HG03565 (cell line): Measurements from ENCODE around the gene ENTR1.

Experiments
- ATAC-seq: cut with Tn5 transposase; IDR thresholded peaks from one replicate; pipeline ENCODE4 v1.9.1; 2021; ENCODE audit warnings: mild to moderate bottlenecking, moderate library complexity; ENCODE audit not compliant: unreplicated experiment

ENTR1 gene

GRCh38 chr9:136363106-136363948, 47.1 kb downstream of the ENTR1 start, which contains the start of gene DNLZ:
TSS of gene DNLZ (minus strand) at chr9:136363744. CDS start at chr9:136363714, 30 bp downstream.
- peak; percentile 56 for ATAC-seq

GRCh38 chr9:136362450-136362784, 48.0 kb downstream of the ENTR1 start:
- ATAC-seq = no peak

- no peak for ATAC-seq
Observed at GRCh38 chr9:136361754-136362449, 48.5 kb downstream of the ENTR1 start.

- ATAC-seq = no peak
Observed at GRCh38 chr9:136361047-136361753, 49.2 kb downstream of the ENTR1 start.

GRCh38 chr9:136359774-136360718, 50.4 kb downstream of the ENTR1 start:
- no peak for ATAC-seq

GRCh38 chr9:136358888-136359287, 51.5 kb downstream of the ENTR1 start:
- ATAC-seq = no peak

GRCh38 chr9:136358016-136358415, 52.4 kb downstream of the ENTR1 start:
- no peak for ATAC-seq

GRCh38 chr9:136357202-136357725, 53.1 kb downstream of the ENTR1 start:
- no peak for ATAC-seq

- ATAC-seq = no peak
Observed at GRCh38 chr9:136355616-136356557, 54.5 kb downstream of the ENTR1 start.

- ATAC-seq = no peak
Observed at GRCh38 chr9:136354592-136355085, 55.8 kb downstream of the ENTR1 start.

- ATAC-seq = no peak
Observed at GRCh38 chr9:136353757-136354488, 56.5 kb downstream of the ENTR1 start.

GRCh38 chr9:136353088-136353487, 57.3 kb downstream of the ENTR1 start:
- no peak for ATAC-seq

GRCh38 chr9:136352682-136353081, 57.7 kb downstream of the ENTR1 start:
- no peak for ATAC-seq
